CD4-positive, alpha-beta T cell (primary cell): ENCODE data around the gene ARID2. TPM values are rescaled to one million over a fixed set of nuclear protein-coding genes. Genes with fewer than 3 reads are reported as not detected.

Experiments
- ATAC-seq: fragments of 200-7000 bp; cut with Tn5 transposase; one replicate; pipeline ENCODE4 v1.10.0; 2022; ENCODE audit warnings: mild to moderate bottlenecking; ENCODE audit not compliant: poor library complexity
- CTCF ChIA-PET: fragments of 350-600 bp; sonication (Branson Sonifier 250); formaldehyde crosslinking; loops from one replicate; lab custom pipeline; 2021; ENCODE audit warnings: antibody characterized with exemption, inconsistent platforms; lab: Charles Lee
- POLR2A ChIA-PET: fragments of 350-600 bp; sonication (Branson Sonifier 250); formaldehyde crosslinking; loops from one replicate; lab custom pipeline; 2021; ENCODE audit warnings: antibody characterized with exemption, inconsistent platforms; lab: Charles Lee
- DNase-seq, 14 experiments: peaks; one replicate each; pipeline ENCODE4 v3.0.0-alpha.2; 2013 to 2020; ENCODE audit warnings: mixed read lengths in 2 of 14
- H3K27ac ChIP-seq, 2 donors: one replicate each; pipeline versions ENCODE4 v1.5.1 to v1.7.0; 2013; ENCODE audit warnings: low read length in 2 of 2, low read depth in 1 of 2, mild to moderate bottlenecking in 1 of 2
- H3K27me3 ChIP-seq, 2 experiments: 1 replicate in 1 of 2; 2 replicates in 1 of 2; pipeline versions ENCODE4 v1.6.1 to v1.7.0; 2013; ENCODE audit warnings: low read length in 2 of 2, control low read depth in 1 of 2, mild to moderate bottlenecking in 1 of 2, moderate library complexity in 1 of 2; ENCODE audit not compliant: insufficient read depth in 2 of 2, control insufficient read depth in 1 of 2
- H3K36me3 ChIP-seq: one replicate; pipeline ENCODE4 v1.6.1; 2013; ENCODE audit warnings: low read length, control low read depth; ENCODE audit not compliant: insufficient read depth
- H3K4me1 ChIP-seq: one replicate; pipeline ENCODE4 v1.6.1; 2013; ENCODE audit warnings: low read length, control low read depth; ENCODE audit not compliant: insufficient read depth
- H3K4me3 ChIP-seq: one replicate; pipeline ENCODE4 v1.5.1; 2013; ENCODE audit warnings: mild to moderate bottlenecking, low read length, moderate library complexity
- H3K9me3 ChIP-seq, 2 experiments: 1 replicate in 1 of 2; 2 replicates in 1 of 2; pipeline versions ENCODE4 v1.6.1 to v1.7.0; 2013; ENCODE audit warnings: low read length in 2 of 2, mild to moderate bottlenecking in 2 of 2, control low read depth in 1 of 2, moderate library complexity in 1 of 2; ENCODE audit not compliant: control insufficient read depth in 1 of 2, insufficient read depth in 1 of 2
- H3K27ac Mint-ChIP-seq: one replicate; pipeline ENCODE4 v1.8.0; 2020; ENCODE audit warnings: mixed read lengths
- H3K27me3 Mint-ChIP-seq: one replicate; pipeline ENCODE4 v1.8.0; 2021; ENCODE audit warnings: mixed read lengths
- H3K36me3 Mint-ChIP-seq: one replicate; pipeline ENCODE4 v1.8.0; 2021; ENCODE audit warnings: low read depth, mixed read lengths
- H3K4me1 Mint-ChIP-seq: one replicate; pipeline ENCODE4 v1.8.0; 2021; ENCODE audit warnings: low read depth, mixed read lengths
- H3K4me3 Mint-ChIP-seq: one replicate; pipeline ENCODE4 v1.8.0; 2020; ENCODE audit warnings: mild to moderate bottlenecking, mixed read lengths
- H3K9me3 Mint-ChIP-seq: one replicate; pipeline ENCODE4 v1.8.0; 2020; ENCODE audit warnings: mixed read lengths
- CTCF ChIP-seq: fragments of 200-600 bp; IDR thresholded peaks from one replicate; pipeline ENCODE4 v1.8.0; 2022; ENCODE audit warnings: antibody characterized with exemption, mild to moderate bottlenecking
- intact Hi-C, 2 experiments: fragments of 100-400 bp; cut with DNase I in 1 of 2; cut with micrococcal nuclease in 1 of 2; formaldehyde crosslinking; loops; one replicate each; pipeline versions ENCODE4 v1.15.1 to v1.9.0; 2023 to 2025; cut with DNase I, micrococcal nuclease
- total RNA-seq, 174 experiments: library from RNA in 2 of 174; stranded (reverse) in 2 of 174; gene quantifications; one replicate each; pipeline ENCODE4 v1.2.3 and lab custom pipeline; 2021 to 2026

The ARID2 gene
- total RNA-seq, 2 experiments from 2014 or later = 49.0 to 51.3 TPM

- TF ChIP-seq CTCF = no peak
- H3K4me3 ChIP-seq = no peak overlapping the region
- peaks cover 61% of the 10 kb centered on the region for H3K36me3 ChIP-seq
- H3K27ac ChIP-seq = peak overlapping the region in 1 of 2 donors; percentile 12
- H3K4me3 Mint-ChIP-seq = no peak overlapping the region
- no peaks in the 10 kb centered on the region for H3K9me3 ChIP-seq
- H3K27me3 Mint-ChIP-seq = no peaks in the 10 kb centered on the region
- no peaks in the 10 kb centered on the region for H3K4me1 ChIP-seq
- ChIA-PET CTCF (no interaction called here), POLR2A (no interaction called here)
- H3K4me1 Mint-ChIP-seq = peaks cover 13% of the 10 kb centered on the region
- H3K9me3 Mint-ChIP-seq = no peaks in the 10 kb centered on the region
- intact Hi-C loops = no loop called here
- H3K27ac Mint-ChIP-seq = peak overlapping the region; percentile 20
- H3K36me3 Mint-ChIP-seq = peaks cover 77% of the 10 kb centered on the region
- ATAC-seq = no peak
- no peaks in the 10 kb centered on the region for H3K27me3 ChIP-seq
- no peak for DNase-seq
Measured at GRCh38 chr12:45933504-45933903, 204.0 kb downstream of the ARID2 start.

- H3K36me3 ChIP-seq = peaks cover 52% of the 10 kb centered on the region
- no peak overlapping the region for H3K4me3 Mint-ChIP-seq
- intact Hi-C loops = no loop called here
- H3K36me3 Mint-ChIP-seq = peaks cover 73% of the 10 kb centered on the region
- H3K9me3 ChIP-seq = no peaks in the 10 kb centered on the region
- ChIA-PET CTCF (interaction anchor here (1.0 kb wide), 1 partner anchor 22 kb away, joined by 3 read pairs; no protein-coding TSS in a partner anchor), POLR2A (interaction anchor here (0.7 to 1.2 kb wide), 2 partner anchors 22 to 56 kb away, joined by 3 read pairs; no protein-coding TSS in a partner anchor)
- H3K27me3 Mint-ChIP-seq = no peaks in the 10 kb centered on the region
- no peak overlapping the region for H3K4me3 ChIP-seq
- TF ChIP-seq CTCF = no peak
- H3K4me1 ChIP-seq = no peaks in the 10 kb centered on the region
- H3K27ac ChIP-seq = no peak overlapping the region
- ATAC-seq (no peak), DNase-seq (no peak)
- H3K27me3 ChIP-seq = no peaks in the 10 kb centered on the region
- H3K9me3 Mint-ChIP-seq = no peaks in the 10 kb centered on the region
- peaks cover 13% of the 10 kb centered on the region for H3K4me1 Mint-ChIP-seq
- H3K27ac Mint-ChIP-seq = peak overlapping the region; percentile 77
Measured at GRCh38 chr12:45934956-45935355, 205.4 kb downstream of the ARID2 start.

DNA sequence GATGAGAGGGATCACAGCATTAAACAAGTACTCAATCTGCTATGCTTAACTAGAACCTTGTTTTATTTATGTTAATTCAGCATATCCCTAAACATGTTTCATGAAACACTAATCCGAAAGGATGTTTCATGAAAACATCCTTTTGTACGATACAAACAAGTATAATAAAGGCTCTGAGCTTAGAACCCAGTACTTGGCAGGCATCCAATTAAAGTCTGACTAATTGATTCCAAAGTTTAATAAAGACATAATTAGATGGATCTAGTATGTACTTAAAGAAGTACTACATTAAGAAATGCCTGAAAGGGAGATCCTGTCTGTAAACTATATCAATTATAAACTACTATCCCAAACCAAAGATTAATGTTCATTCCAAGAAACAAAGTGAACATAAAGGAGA, 209.1 kb downstream of the ARID2 start:
- peaks cover 78% of the 10 kb centered on the region for H3K36me3 Mint-ChIP-seq
- H3K4me3 Mint-ChIP-seq = no peak overlapping the region
- ATAC-seq (no peak), DNase-seq (no peak)
- no peak overlapping the region for H3K4me3 ChIP-seq
- H3K9me3 ChIP-seq = no peaks in the 10 kb centered on the region
- H3K27ac ChIP-seq = no peak overlapping the region
- ChIA-PET CTCF (no interaction called here), POLR2A (no interaction called here)
- no peak overlapping the region for H3K27ac Mint-ChIP-seq
- H3K36me3 ChIP-seq = peaks cover 47% of the 10 kb centered on the region
- no peaks in the 10 kb centered on the region for H3K27me3 ChIP-seq
- no peaks in the 10 kb centered on the region for H3K4me1 ChIP-seq
- no peaks in the 10 kb centered on the region for H3K9me3 Mint-ChIP-seq
- TF ChIP-seq CTCF = no peak
- H3K27me3 Mint-ChIP-seq = no peaks in the 10 kb centered on the region
- intact Hi-C loops = no loop called here
- H3K4me1 Mint-ChIP-seq = peaks cover 35% of the 10 kb centered on the region
